Measurements from ENCODE around the gene FILIP1L. TPM values are rescaled to one million over a fixed set of nuclear protein-coding genes. Genes with fewer than 3 reads are reported as not detected.

The FILIP1L gene
- total RNA-seq, 4 donors from 2014 or later: 31.3 to 64.0 (median 46.5) TPM

GRCh38 chr3:100106531-100107141, 7.7 kb downstream of the FILIP1L start:
- no peak for TF ChIP-seq CTCF (IDR thresholded peaks at IDR 0.05)
- no peak for DNase-seq (ENCODE audit: low spot score)
- ATAC-seq (ENCODE audit: low FRiP score): no peak

GRCh38 chr3:100106094-100106493, 8.2 kb downstream of the FILIP1L start:
- DNase-seq (ENCODE audit: low spot score) (no peak), ATAC-seq (ENCODE audit: low FRiP score) (no peak)
- no peak for TF ChIP-seq CTCF (IDR thresholded peaks at IDR 0.05)

GRCh38 chr3:100105501-100105900, 8.8 kb downstream of the FILIP1L start:
- ATAC-seq (ENCODE audit: low FRiP score) (no peak), DNase-seq (ENCODE audit: low spot score) (no peak)
- no peak for TF ChIP-seq CTCF (IDR thresholded peaks at IDR 0.05)

GRCh38 chr3:100104817-100105413, 9.4 kb downstream of the FILIP1L start:
- no peak for TF ChIP-seq CTCF (IDR thresholded peaks at IDR 0.05)
- ATAC-seq (ENCODE audit: low FRiP score): no peak
- no peak for DNase-seq (ENCODE audit: low spot score)

- DNase-seq (ENCODE audit: low spot score) (no peak), ATAC-seq (ENCODE audit: low FRiP score) (no peak)
- TF ChIP-seq CTCF (IDR thresholded peaks at IDR 0.05): no peak
Measured at GRCh38 chr3:100104442-100104798, 9.9 kb downstream of the FILIP1L start.

- no peak for TF ChIP-seq CTCF (IDR thresholded peaks at IDR 0.05)
- DNase-seq (ENCODE audit: low spot score) (no peak), ATAC-seq (ENCODE audit: low FRiP score) (no peak)
Measured at GRCh38 chr3:100103558-100104441, 10.5 kb downstream of the FILIP1L start.

Data from omental fat pad (tissue), 4 donors.